Measurements from ENCODE around the gene CCDC157. TPM values are rescaled to one million over a fixed set of nuclear protein-coding genes. Genes with fewer than 3 reads are reported as not detected.

The CCDC157 gene
- total RNA-seq, 1 donor from 2014 or later: 2.9 TPM

DNA sequence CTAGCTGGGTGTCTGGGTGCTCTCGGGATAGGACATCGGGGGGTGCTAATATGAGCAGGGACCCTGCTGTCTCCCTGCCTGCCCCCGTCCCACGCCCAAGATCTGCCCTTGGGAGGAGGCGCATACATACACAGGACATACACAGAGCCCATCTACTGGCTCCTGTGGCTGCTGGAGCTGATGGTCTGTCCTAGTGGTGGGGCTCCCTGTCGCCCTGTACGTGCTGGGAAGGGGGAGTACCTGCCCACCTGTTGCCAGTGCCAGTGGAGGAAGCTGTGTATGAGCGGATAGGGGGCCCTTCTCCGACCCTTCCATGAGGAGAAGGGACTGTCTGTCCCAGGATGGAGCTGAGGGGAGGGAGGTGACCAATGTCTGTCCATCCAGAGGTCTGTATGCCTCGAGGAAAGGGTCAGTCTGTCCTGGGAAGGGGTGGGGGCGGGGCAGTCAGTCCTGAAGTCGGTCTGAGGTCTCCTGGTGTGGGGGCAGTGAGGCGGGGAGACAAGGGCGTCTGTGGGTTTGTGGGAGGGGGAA lies 31.0 kb upstream of the CCDC157 start:
- peaks cover 49% of the 10 kb centered on the region for H3K4me1 Mint-ChIP-seq
- POLR2A ChIA-PET: interaction anchor here (0.5 to 6.2 kb wide), 5 partner anchors 11 to 1041 kb away, joined by 3 to 92 read pairs (median 42); partner anchors contain the start of genes CASTOR1, CCDC157 and SF3A1

GRCh38 chr22:30326255-30326705 lies 30.5 kb upstream of the CCDC157 start:
- peaks cover 49% of the 10 kb centered on the region for H3K4me1 Mint-ChIP-seq
- H3K36me3 Mint-ChIP-seq (ENCODE audit: low read depth): peaks cover 19% of the 10 kb centered on the region
- CTCF ChIA-PET: interaction anchor here (0.8 to 7.5 kb wide), 6 partner anchors 9 to 60 kb away, joined by 3 to 83 read pairs (median 4); partner anchors contain the start of gene CASTOR1
- H3K4me3 Mint-ChIP-seq: peak overlapping the region; percentile 86
- TF ChIP-seq, protein P1, sequence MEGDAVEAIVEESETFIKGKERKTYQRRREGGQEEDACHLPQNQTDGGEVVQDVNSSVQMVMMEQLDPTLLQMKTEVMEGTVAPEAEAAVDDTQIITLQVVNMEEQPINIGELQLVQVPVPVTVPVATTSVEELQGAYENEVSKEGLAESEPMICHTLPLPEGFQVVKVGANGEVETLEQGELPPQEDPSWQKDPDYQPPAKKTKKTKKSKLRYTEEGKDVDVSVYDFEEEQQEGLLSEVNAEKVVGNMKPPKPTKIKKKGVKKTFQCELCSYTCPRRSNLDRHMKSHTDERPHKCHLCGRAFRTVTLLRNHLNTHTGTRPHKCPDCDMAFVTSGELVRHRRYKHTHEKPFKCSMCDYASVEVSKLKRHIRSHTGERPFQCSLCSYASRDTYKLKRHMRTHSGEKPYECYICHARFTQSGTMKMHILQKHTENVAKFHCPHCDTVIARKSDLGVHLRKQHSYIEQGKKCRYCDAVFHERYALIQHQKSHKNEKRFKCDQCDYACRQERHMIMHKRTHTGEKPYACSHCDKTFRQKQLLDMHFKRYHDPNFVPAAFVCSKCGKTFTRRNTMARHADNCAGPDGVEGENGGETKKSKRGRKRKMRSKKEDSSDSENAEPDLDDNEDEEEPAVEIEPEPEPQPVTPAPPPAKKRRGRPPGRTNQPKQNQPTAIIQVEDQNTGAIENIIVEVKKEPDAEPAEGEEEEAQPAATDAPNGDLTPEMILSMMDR (IDR thresholded peaks at IDR 0.05): no peak
- POLR2A ChIA-PET: interaction anchor here (0.5 to 6.2 kb wide), 18 partner anchors 9 to 1042 kb away, joined by 3 to 92 read pairs (median 6); partner anchors contain the start of genes CASTOR1, CCDC157, MTFP1 and OSM
- H3K27me3 Mint-ChIP-seq: no peaks in the 10 kb centered on the region
- intact Hi-C loops (cut with micrococcal nuclease): loop anchor here (1.0 to 2.0 kb wide), 3 partner anchors 16 to 97 kb away; no protein-coding TSS in a partner anchor
- no peak overlapping the region for H3K27ac Mint-ChIP-seq
- no peak for DNase-seq
- no peaks in the 10 kb centered on the region for H3K9me3 Mint-ChIP-seq
- ATAC-seq (ENCODE audit: low read depth): peak; percentile 16

More for the DNA sequence above, 31.0 kb upstream of the CCDC157 start:
- intact Hi-C loops (cut with micrococcal nuclease): loop anchor here (1.0 to 2.0 kb wide), 3 partner anchors 15 to 97 kb away; no protein-coding TSS in a partner anchor
- Mint-ChIP-seq H3K4me3 (peak overlapping the region; percentile 86), H3K27me3 (no peaks in the 10 kb centered on the region), H3K27ac (peak overlapping the region; percentile 63), H3K36me3 (ENCODE audit: low read depth) (peaks cover 18% of the 10 kb centered on the region), H3K9me3 (no peaks in the 10 kb centered on the region)
- no peak for ATAC-seq (ENCODE audit: low read depth)
- TF ChIP-seq, protein P1 (IDR thresholded peaks at IDR 0.05): no peak
- CTCF ChIA-PET: interaction anchor here (1.2 to 7.5 kb wide), 3 partner anchors 15 to 37 kb away, joined by 3 to 83 read pairs (median 4); partner anchors contain the start of gene CASTOR1
- no peak for DNase-seq

- peak within 1 kb of the TSS; percentile 86 for H3K4me3 Mint-ChIP-seq
- CTCF ChIA-PET: interaction anchor here (0.8 to 7.5 kb wide), 6 partner anchors 9 to 59 kb away, joined by 3 to 83 read pairs (median 4); partner anchors contain the start of gene CASTOR1
- POLR2A ChIA-PET: interaction anchor here (0.6 to 6.2 kb wide), 19 partner anchors 9 to 964 kb away, joined by 3 to 92 read pairs (median 6); partner anchors contain the start of genes CASTOR1, CCDC157, MORC2 and MTFP1
- H3K4me1 Mint-ChIP-seq: peaks cover 45% of the 10 kb centered on the region
- ATAC-seq (ENCODE audit: low read depth) (peak; percentile 94), DNase-seq (peak; percentile 83)
- no peaks in the 10 kb centered on the region for H3K9me3 Mint-ChIP-seq
- intact Hi-C loops (cut with micrococcal nuclease): loop anchor here (1.0 to 2.0 kb wide), 7 partner anchors 17 to 96 kb away; partner anchors contain the start of genes CASTOR1, RNF215 and SF3A1
- H3K27ac Mint-ChIP-seq: peak within 1 kb of the TSS; percentile 82
- peaks cover 19% of the 10 kb centered on the region for H3K36me3 Mint-ChIP-seq (ENCODE audit: low read depth)
- TF ChIP-seq, protein P1 (IDR thresholded peaks at IDR 0.05): no peak
- H3K27me3 Mint-ChIP-seq: no peaks in the 10 kb centered on the region
Measured at GRCh38 chr22:30326706-30327362, 30.0 kb upstream of the CCDC157 start, which contains the start of gene TBC1D10A. TBC1D10A (minus strand) TSS chr22:30326941; CDS start chr22:30326881, 60 bp downstream.

DNA sequence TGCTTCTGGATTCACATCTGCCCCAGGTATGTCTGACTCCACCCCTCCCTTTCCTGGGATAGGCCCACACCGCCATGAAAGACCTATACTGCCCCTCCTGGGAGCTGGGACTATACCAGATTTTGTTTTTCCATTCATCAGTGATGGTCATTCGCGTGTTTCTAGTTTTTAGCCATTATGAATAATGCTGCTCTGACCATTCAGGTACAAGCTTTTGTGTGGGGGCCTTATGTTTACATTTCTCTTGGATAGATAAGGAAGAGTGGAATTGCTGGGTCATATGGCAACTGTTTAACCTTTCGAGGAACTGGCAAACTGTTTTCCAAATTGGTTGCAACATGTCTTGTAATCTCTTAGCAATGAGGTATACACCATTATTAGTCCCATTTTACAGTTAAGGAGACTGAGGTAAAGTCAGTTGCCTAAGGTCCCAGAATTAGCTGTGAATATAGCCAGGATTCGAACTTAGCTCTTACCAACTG lies 28.9 kb upstream of the CCDC157 start:
- intact Hi-C loops (cut with micrococcal nuclease): loop anchor here (1.0 to 2.0 kb wide), 5 partner anchors 28 to 95 kb away; partner anchors contain the start of genes CASTOR1, RNF215 and SF3A1
- H3K36me3 Mint-ChIP-seq (ENCODE audit: low read depth): peaks cover 27% of the 10 kb centered on the region
- no peaks in the 10 kb centered on the region for H3K9me3 Mint-ChIP-seq
- ATAC-seq (ENCODE audit: low read depth) (no peak), DNase-seq (no peak)
- TF ChIP-seq, protein P1 (IDR thresholded peaks at IDR 0.05): no peak
- POLR2A ChIA-PET: interaction anchor here (1.1 to 6.2 kb wide), 8 partner anchors 8 to 641 kb away, joined by 4 to 92 read pairs (median 20); partner anchors contain the start of genes CASTOR1, CCDC157, MORC2 and MTFP1
- H3K4me1 Mint-ChIP-seq: peaks cover 43% of the 10 kb centered on the region
- H3K27me3 Mint-ChIP-seq: no peaks in the 10 kb centered on the region
- peak overlapping the region; percentile 76 for H3K4me3 Mint-ChIP-seq
- CTCF ChIA-PET: interaction anchor here (0.6 to 7.5 kb wide), 3 partner anchors 8 to 59 kb away, joined by 3 to 83 read pairs (median 5); partner anchors contain the start of genes CASTOR1 and RNF215
- H3K27ac Mint-ChIP-seq: peak overlapping the region; percentile 82
